GM21619 (cell line): Measurements from ENCODE around the gene MYL12A.
"Not testable (repeated sequence)": the region's sequence is repeated elsewhere in the genome, so short reads cannot be mapped to it uniquely, and the experiment has no call there.

Experiments
- ATAC-seq: cut with Tn5 transposase; IDR thresholded peaks from one replicate; pipeline ENCODE4 v1.9.1; 2021; ENCODE audit not compliant: unreplicated experiment

MYL12A gene

DNA sequence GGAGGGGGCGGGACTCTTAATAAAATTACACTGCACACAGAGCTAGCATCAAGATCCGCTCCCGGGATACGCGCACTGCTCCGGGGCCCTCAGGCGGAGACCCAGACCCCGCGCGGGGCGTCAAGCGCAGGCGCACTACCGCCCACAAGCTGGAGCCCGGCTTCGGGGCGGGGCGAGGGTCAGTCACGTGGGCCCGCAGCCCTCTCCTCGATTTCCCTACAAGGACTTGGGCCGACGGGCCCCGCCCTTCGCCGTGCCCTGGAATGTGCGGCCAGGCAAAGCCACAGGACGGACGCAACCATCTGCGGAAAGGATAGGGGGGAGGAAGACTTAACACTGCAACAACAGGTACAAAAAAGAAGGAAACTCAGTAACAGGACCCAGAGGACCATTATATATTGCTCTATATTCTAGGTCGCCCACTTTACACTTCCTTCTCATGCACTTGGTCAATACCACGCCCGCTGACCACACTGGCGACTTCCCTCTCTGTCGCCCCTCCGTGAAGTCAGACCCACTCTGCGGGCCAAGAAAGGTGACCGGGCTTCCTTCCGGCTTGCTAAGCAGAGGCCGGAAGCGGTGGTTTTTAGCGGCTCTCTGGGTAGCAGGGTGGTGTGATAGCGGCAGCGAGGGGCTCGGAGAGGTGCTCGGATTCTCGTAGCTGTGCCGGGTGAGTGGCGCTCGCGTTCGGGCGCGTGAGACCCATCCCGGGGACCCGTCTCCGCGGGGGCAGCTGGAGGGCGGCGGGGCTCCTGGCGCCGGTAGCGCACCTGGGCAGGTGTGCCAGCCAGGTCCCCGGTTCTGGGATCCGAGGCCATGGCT lies at the start of gene MYL12A:
MYL12A (plus strand) TSS at position 562 of the 822 bp plus-strand sequence. CDS start 5,447 bp downstream, outside the sequence.
- ATAC-seq: peak; percentile 80

- ATAC-seq: not testable (repeated sequence)
Observed at GRCh38 chr18:3198260-3198860, 49.2 kb upstream of the MYL12A start.

DNA sequence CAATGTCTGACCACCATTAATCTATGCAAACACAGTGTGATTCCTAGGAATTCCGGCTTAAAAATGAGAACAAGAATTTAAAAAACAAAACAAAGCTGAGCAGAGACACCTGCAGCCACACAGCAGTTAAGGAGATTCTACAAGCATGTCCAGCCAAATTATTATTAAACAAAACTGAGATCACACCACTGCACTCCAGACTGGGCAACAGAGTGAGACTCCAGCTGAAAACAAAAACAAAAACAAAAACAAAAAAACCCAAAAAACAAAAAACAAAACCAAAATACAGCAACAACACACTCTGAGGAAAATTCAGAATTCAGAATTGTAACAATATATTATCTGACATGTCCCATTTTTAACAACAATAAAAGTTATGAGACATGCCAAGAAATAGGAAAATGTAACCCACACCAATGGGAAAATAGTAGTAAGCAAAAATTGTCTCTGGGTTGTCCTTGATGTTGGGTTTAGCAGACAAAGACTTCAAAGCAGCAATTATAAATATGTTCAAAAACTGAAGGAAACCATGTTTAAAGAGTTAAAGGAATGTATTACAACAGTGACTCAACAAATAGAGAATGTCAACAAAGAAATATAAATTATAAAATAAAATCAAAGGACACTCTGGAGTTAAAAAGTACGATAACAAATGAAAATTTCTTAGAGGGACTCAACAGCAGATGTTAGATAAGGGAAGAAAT lies 47.5 kb upstream of the MYL12A start:
- ATAC-seq: no peak

DNA sequence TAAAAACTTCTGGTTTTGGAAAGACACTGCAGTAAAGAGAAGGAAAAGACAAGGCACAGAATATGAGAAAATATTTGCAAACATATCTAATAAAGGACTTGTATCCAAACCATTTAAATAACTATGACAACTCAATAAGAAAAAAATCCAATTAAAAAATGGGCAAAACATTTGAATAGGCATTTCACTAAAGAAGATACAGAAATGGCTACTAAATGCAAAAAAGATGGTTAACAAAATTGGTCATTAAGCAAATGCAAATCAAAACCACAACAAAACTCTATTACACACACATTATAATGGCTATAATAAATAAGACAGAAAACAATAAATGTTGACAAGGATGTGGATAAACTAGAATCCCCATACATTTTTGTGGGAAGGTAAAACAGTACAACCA lies 42.4 kb upstream of the MYL12A start:
- no peak for ATAC-seq

- ATAC-seq: no peak
Observed at GRCh38 chr18:3207565-3207964, 40.0 kb upstream of the MYL12A start.

DNA sequence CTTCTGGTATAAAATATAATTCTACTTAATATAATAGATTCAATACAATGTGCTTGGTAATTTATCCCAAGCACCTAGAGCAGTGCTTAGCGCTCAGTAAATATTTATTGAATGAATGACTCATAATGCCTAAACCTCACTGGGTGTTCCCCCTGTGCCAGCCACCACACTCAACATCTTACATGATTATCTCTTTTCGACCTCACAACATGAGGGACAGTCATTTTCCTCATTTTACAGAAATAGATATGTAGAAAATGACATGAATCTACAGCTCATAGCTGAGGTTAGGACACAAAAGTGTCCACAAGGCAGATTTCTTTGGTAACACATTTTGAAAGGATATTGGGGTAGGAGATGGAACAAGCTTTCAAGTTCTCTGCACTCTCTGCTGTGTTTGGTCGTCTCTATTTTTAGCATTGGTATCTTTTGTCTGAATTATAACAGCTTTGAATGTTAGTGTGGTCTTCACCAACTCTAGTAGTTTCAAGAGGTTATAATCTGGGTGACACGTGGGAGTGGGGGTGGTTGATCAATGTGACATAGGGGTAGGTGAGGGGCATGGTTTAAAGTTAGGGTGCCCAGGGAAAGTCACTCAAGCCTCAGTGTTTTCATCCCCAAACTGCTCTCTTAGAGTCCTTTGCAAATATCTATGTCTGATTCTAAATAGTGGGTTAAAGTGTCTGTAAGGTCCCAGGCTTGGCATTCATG lies 37.6 kb upstream of the MYL12A start:
- peak; percentile 70 for ATAC-seq

GRCh38 chr18:3211236-3211992 lies 36.2 kb upstream of the MYL12A start:
- ATAC-seq: no peak

DNA sequence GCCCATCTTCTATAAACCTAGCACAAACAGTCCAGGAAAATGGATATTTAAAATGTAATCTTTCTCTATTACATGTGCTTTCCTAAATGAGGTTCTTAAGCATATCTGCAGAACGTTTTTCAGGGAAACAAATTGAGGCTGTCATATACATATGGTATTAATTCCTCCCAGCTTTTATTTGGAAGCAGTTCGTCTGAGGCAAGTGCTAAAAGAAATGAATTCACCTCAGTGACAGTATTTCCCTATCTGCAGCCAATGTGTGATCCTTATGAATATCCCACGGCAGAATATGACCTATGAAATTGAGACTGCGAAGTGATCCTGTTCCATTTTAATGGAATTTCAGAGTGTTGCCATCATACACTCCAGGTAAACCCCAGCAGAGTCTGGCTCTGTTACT lies 34.9 kb upstream of the MYL12A start:
- no peak for ATAC-seq

- ATAC-seq: no peak
Observed at GRCh38 chr18:3213300-3214059, 34.1 kb upstream of the MYL12A start.

DNA sequence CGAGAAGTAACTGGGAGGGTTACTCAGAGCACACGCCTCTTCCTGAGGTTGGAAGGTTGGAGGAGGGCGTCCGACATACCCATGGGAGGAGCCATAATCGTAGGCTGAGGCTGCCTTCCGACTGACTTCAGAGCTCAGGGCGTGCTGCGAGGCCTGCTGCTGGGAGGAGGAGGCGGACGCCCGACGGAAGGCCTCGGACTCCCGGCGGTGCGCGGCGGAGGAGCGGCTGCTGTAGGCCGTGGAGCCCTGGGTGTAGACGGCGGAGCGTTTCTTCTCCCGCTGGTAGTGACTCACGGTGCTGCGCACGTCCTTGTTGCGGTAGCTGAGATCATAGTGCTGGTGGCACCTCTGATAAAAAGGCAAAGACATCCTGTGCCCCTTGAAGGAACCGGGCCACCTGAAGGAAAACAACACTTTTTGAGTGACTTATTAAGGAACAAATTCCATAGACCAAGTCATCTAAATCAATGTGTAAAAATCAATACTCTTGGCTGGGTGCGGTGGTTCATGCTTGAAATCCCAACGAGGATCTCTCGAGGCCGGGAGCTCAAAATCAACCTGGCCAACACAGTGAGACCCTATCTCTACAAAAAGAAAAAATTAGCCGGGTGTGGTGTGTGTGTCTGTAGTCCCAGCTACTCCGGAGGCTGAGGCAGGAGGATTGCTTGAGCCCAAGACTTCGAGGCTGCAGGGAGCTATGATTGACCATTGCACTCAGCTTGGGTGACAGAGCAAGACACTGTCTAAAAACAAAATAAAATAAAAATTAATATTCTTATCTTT lies 32.6 kb upstream of the MYL12A start:
- ATAC-seq: no peak

DNA sequence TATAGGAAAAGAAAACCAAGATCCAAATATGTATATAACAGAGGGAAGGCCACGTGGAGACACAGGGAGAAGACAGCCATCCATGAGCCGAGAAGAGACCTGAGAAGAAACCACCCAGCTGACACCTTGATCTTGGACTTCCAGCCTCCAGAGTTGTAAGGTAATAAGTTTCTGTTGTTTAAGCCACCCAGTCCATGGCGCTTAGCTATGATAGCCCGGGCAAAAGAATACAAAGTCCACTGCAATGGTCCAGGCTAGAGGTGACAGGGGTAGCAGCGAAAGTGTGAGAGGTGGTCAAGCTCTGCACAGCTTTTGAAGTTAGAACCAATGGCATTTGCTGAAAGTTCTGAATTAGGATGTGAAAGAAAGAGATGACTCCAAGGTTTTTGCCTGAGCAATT lies 30.6 kb upstream of the MYL12A start:
- no peak for ATAC-seq

- no peak for ATAC-seq
Observed at GRCh38 chr18:3217948-3218647, 29.5 kb upstream of the MYL12A start.

- ATAC-seq: no peak
Observed at GRCh38 chr18:3218819-3219218, 28.8 kb upstream of the MYL12A start.

GRCh38 chr18:3219241-3219630 lies 28.4 kb upstream of the MYL12A start:
- ATAC-seq: no peak

- ATAC-seq: no peak
Observed at GRCh38 chr18:3219631-3220335, 27.8 kb upstream of the MYL12A start, which contains the start of gene MYOM1. TSS of gene MYOM1 (minus strand) at chr18:3219968. CDS start at chr18:3215223, 4,745 bp downstream.

DNA sequence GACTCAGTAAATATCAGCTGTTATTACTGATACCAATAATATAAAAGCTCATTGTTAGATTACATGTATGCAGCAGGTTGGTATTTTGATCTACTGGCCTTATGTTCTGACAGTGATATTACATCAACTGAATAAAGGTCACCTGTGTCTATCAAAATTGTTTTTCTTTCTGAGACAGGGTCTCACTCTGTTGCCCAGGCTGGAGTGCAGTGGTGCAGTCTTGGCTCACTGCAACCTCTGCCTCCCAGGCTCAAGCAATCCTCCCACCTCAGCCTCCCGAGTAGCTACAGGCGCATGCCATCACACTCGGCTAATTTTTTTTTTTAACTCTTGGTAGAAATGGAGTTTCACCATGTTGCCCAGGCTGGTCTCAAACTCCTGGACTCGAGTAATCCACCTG lies 26.7 kb upstream of the MYL12A start:
- not testable (repeated sequence) for ATAC-seq

- ATAC-seq: no peak
Observed at GRCh38 chr18:3221496-3221895, 26.1 kb upstream of the MYL12A start.

DNA sequence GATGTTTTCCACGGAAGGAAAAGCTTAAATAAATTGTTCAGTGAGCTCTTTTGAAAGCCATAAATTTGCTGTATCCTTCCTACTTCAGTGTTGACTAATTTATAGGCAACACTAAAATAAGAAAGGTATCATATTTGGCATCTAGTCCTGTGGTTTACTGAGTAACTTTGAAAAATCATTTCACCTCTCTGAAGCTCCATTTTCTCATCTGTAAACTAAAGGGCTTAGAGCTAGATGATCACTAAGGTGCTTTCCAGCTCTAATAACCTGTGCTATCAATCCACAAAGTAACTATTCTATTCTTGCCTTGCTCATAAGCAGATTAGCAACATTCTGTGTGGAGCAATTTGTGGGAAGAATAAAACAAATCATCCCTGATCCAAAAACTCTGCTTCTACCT lies 24.2 kb upstream of the MYL12A start:
- ATAC-seq: no peak
